HEK293T (cell line): ENCODE measurements around the gene TMEM225B.
"Not testable (repeated sequence)": the region's sequence is repeated elsewhere in the genome, so short reads cannot be mapped to it uniquely, and the experiment has no call there.

Experiments
- CTCF ChIA-PET: fragments of 350-600 bp; formaldehyde crosslinking; extraction: SDS; loops from one replicate; lab custom pipeline; 2021; ENCODE audit warnings: antibody characterized with exemption, inconsistent platforms; lab: Yijun Ruan, JAX
- POLR2A ChIA-PET: fragments of 350-600 bp; formaldehyde crosslinking; extraction: SDS; loops from one replicate; lab custom pipeline; 2020; ENCODE audit warnings: antibody characterized with exemption, inconsistent platforms; lab: Yijun Ruan, JAX
- DNase-seq: peaks from one replicate; pipeline ENCODE4 v3.0.0; 2012; ENCODE audit warnings: mixed read lengths; ENCODE audit errors: extremely low spot score
- TF ChIP-seq, protein P1 (sequence below): fragments of 450-650 bp; IDR thresholded peaks from 2 replicates; pipeline ENCODE4 v1.6.1; 2016

Gene TMEM225B

DNA sequence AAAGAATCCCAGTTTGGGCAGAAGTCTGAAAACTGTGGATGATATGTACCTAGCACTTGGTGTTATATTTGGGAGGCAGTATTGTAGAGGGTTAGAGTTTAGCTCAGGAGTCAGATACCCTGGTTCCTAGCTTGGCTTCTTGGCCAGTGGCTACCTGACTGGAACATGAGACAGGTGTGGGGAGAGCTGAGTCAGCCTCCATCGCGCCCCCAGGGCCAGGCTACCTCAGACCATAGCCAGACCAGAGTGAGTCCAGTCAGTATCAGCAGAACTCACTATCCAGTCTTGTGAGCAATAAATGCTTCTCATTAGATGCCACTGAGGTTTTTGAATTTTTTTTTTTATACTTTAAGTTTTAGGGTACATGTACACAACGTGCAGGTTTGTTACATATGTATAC, 55.7 kb downstream of the TMEM225B start:
- ChIA-PET CTCF (no interaction called here), POLR2A (no interaction called here)
- no peak for DNase-seq
- TF ChIP-seq, protein P1, sequence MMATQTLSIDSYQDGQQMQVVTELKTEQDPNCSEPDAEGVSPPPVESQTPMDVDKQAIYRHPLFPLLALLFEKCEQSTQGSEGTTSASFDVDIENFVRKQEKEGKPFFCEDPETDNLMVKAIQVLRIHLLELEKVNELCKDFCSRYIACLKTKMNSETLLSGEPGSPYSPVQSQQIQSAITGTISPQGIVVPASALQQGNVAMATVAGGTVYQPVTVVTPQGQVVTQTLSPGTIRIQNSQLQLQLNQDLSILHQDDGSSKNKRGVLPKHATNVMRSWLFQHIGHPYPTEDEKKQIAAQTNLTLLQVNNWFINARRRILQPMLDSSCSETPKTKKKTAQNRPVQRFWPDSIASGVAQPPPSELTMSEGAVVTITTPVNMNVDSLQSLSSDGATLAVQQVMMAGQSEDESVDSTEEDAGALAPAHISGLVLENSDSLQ = no peak

DNA sequence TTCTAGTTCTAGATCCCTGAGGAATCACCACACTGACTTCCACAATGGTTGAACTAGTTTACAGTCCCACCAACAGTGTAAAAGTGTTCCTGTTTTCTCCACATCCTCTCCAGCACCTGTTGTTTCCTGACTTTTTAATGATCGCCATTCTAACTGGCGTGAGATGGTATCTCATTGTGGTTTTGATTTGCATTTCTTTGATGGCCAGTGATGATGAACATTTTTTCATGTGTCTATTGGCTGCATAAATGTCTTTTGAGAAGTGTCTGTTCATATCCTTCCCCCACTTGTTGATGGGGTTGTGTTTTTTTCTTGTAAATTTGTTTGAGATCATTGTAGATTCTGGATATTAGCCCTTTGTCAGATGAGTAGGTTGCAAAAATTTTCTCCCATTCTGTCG, 56.6 kb downstream of the TMEM225B start:
- CTCF ChIA-PET = not testable (repeated sequence)

DNA sequence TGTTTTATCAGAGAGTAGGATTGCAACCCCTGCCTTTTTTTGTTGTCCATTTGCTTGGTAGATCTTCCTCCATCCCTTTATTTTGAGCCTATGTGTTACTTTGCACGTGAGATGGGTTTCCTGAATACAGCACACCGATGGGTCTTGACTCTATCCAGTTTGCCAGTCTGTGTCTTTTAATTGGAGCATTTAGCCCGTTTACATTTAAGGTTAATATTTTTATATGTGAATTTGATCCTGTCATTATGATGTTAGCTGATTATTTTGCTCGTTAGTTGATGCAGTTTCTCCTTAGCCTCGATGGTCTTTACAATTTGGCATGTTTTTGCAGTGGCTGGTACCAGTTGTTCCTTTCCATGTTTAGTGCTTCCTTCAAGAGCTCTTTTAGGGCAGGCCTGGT, 59.8 kb downstream of the TMEM225B start:
- POLR2A ChIA-PET, CTCF ChIA-PET, DNase-seq: not testable (repeated sequence)

More for the DNA sequence above, 56.6 kb downstream of the TMEM225B start:
- DNase-seq, POLR2A ChIA-PET: not testable (repeated sequence)
